Fibroblast of lung (primary cell): ENCODE data around the gene HGS.

Experiments used
- CTCF ChIP-seq, 2 donors: IDR thresholded peaks in 1 of 2; conservative IDR thresholded peaks in 1 of 2; 1 replicate in 1 of 2; 2 replicates in 1 of 2; pipeline ENCODE4 v1.5.1; 2011 to 2012; ENCODE audit warnings: low read length in 2 of 2, control low read depth in 1 of 2, inconsistent platforms in 1 of 2, low read depth in 1 of 2, mild to moderate bottlenecking in 1 of 2
- EZH2 ChIP-seq: IDR thresholded peaks from 2 replicates; pipeline ENCODE4 v1.5.1; 2012; ENCODE audit warnings: low read length, control low read depth, mild to moderate bottlenecking; ENCODE audit errors: missing control alignments

GRCh38 chr17:81722184-81723120, 38.6 kb downstream of the HGS start:
- TF ChIP-seq EZH2 (no peak), CTCF (conservative IDR thresholded peaks at IDR 0.05 in 1 of 2, IDR thresholded peaks at IDR 0.05 in 1 of 2; ENCODE audit: low read depth in 1 of 2, low read length in 2 of 2) (no peak)
